Liver (tissue), 9 donors: ENCODE data around the gene DIAPH3. TPM values are rescaled to one million over a fixed set of nuclear protein-coding genes. Genes with fewer than 3 reads are reported as not detected.

ENCODE experiments used
- DNase-seq: peaks from one replicate; pipeline ENCODE4 v3.0.0-alpha.2; 2017; ENCODE audit warnings: low spot score
- H3K27ac ChIP-seq, 2 donors: one replicate each; pipeline ENCODE4 v1.7.0; 2013; ENCODE audit warnings: inconsistent platforms in 2 of 2, low read length in 2 of 2, control low read depth in 1 of 2, low read depth in 1 of 2, mild to moderate bottlenecking in 1 of 2
- H3K27me3 ChIP-seq, 4 donors: one replicate each; pipeline versions ENCODE4 v1.6.1 to v1.7.0; 2013; ENCODE audit warnings: low read length in 3 of 4, inconsistent platforms in 1 of 4, mild to moderate bottlenecking in 1 of 4, moderate library complexity in 1 of 4; ENCODE audit not compliant: control insufficient read depth in 4 of 4, insufficient read depth in 4 of 4
- H3K36me3 ChIP-seq, 4 donors: one replicate each; pipeline versions ENCODE4 v1.6.1 to v1.7.0; 2013; ENCODE audit warnings: low read length in 3 of 4, mild to moderate bottlenecking in 3 of 4, low read depth in 1 of 4, moderate library complexity in 1 of 4; ENCODE audit not compliant: control insufficient read depth in 4 of 4, insufficient read depth in 3 of 4
- H3K4me1 ChIP-seq, 4 donors: one replicate each; pipeline versions ENCODE4 v1.6.1 to v1.7.0; 2013; ENCODE audit warnings: low read length in 3 of 4, mild to moderate bottlenecking in 3 of 4, moderate library complexity in 1 of 4; ENCODE audit not compliant: control insufficient read depth in 4 of 4, insufficient read depth in 4 of 4
- H3K4me3 ChIP-seq, 3 donors: one replicate each; pipeline versions ENCODE4 v1.6.1 to v1.7.0; 2013; ENCODE audit warnings: low read length in 3 of 3, control low read depth in 1 of 3, low read depth in 1 of 3, mild to moderate bottlenecking in 1 of 3
- H3K9ac ChIP-seq, 2 donors: one replicate each; pipeline ENCODE4 v1.7.0; 2013; ENCODE audit warnings: low read length in 2 of 2, mild to moderate bottlenecking in 2 of 2, moderate library complexity in 2 of 2, control low read depth in 1 of 2, low read depth in 1 of 2
- H3K9me3 ChIP-seq, 4 donors: one replicate each; pipeline versions ENCODE4 v1.6.1 to v1.7.0; 2013; ENCODE audit warnings: low read length in 3 of 4; ENCODE audit not compliant: control insufficient read depth in 4 of 4
- ATF3 ChIP-seq: IDR thresholded peaks from 2 replicates; pipeline ENCODE4 v1.6.1; 2016; ENCODE audit warnings: antibody characterized with exemption
- CTCF ChIP-seq: fragments of 150-350 bp; IDR thresholded peaks from 2 replicates; pipeline ENCODE4 v1.5.1; 2017; ENCODE audit warnings: improper control_type of control experiment, low read depth, low read length; ENCODE audit not compliant: missing input control
- EGR1 ChIP-seq, 2 donors: IDR thresholded peaks; 2 replicates each; pipeline ENCODE4 v1.6.1; 2016 to 2018; ENCODE audit warnings: antibody characterized with exemption in 2 of 2, low read depth in 2 of 2
- FOXA2 ChIP-seq: IDR thresholded peaks from 2 replicates; pipeline ENCODE4 v1.6.1; 2016; ENCODE audit warnings: antibody characterized with exemption
- HNF4A ChIP-seq, 2 donors: conservative IDR thresholded peaks; 2 replicates each; pipeline ENCODE4 v1.6.1; 2016; ENCODE audit warnings: antibody characterized with exemption in 2 of 2, mild to moderate bottlenecking in 2 of 2
- HNF4G ChIP-seq: IDR thresholded peaks from 2 replicates; pipeline ENCODE4 v1.6.1; 2016; ENCODE audit warnings: antibody characterized with exemption
- JUND ChIP-seq, 2 donors: IDR thresholded peaks; 2 replicates each; pipeline ENCODE4 v1.6.1; 2016; ENCODE audit warnings: antibody characterized with exemption in 2 of 2
- MAX ChIP-seq: IDR thresholded peaks from 2 replicates; pipeline ENCODE4 v1.6.1; 2016; ENCODE audit warnings: antibody characterized with exemption
- NR2F2 ChIP-seq: IDR thresholded peaks from 2 replicates; pipeline ENCODE4 v1.6.1; 2016; ENCODE audit warnings: antibody characterized with exemption
- RAD21 ChIP-seq, 2 donors: IDR thresholded peaks; 2 replicates each; pipeline ENCODE4 v1.6.1; 2016; ENCODE audit warnings: antibody characterized with exemption in 2 of 2, mild to moderate bottlenecking in 2 of 2
- REST ChIP-seq: IDR thresholded peaks from 2 replicates; pipeline ENCODE4 v1.6.1; 2016; ENCODE audit warnings: antibody characterized with exemption, mild to moderate bottlenecking
- RXRA ChIP-seq, 2 donors: IDR thresholded peaks; 2 replicates each; pipeline ENCODE4 v1.6.1; 2017 to 2018; ENCODE audit warnings: antibody characterized with exemption in 2 of 2, mild to moderate bottlenecking in 1 of 2
- SP1 ChIP-seq: IDR thresholded peaks from 2 replicates; pipeline ENCODE4 v1.6.1; 2018; ENCODE audit warnings: antibody characterized with exemption, mild to moderate bottlenecking
- TAF1 ChIP-seq: conservative IDR thresholded peaks from 2 replicates; pipeline ENCODE4 v1.6.1; 2016; ENCODE audit warnings: antibody characterized with exemption, mild to moderate bottlenecking
- YY1 ChIP-seq: IDR thresholded peaks from 2 replicates; pipeline ENCODE4 v1.6.1; 2016; ENCODE audit warnings: antibody characterized with exemption, mild to moderate bottlenecking
- WGBS: extraction: QIAGEN DNeasy Blood & Tissue Kit; methylation state at CpG from one replicate; pipeline ENCODE4 v1.1.7; 2013; 5-methylcytosine and 5-hydroxymethylcytosine counted together
- polyA plus RNA-seq, 2 donors: library from polyadenylated mRNA; stranded (reverse) in 1 of 2; unstranded in 1 of 2; fragments of 200-250 nt in 1 of 2; fragments of >200 nt in 1 of 2; fragmentation: Nextera tagmentation in 1 of 2; extraction: Ambion mirVana in 1 of 2; gene quantifications; one replicate each; pipeline versions ENCODE4 v1.2.1 to v1.2.3, GENCODE V29; 2013 to 2015
- total RNA-seq, 2 donors: library from RNA; depleted of rRNA; stranded (reverse); fragments of >200 nt; gene quantifications; one replicate each; pipeline ENCODE4 v1.2.3, GENCODE V29; 2014
- donor health status: healthy.
- donor health status: healthy.
- donor health status: healthy.
- donor health status: healthy.
- donor health status: healthy.

Gene DIAPH3
- total and polyA plus RNA-seq, 4 donors: 0.08 to 11.1 (median 0.27) TPM

GRCh38 chr13:59689057-59689456 is 474.7 kb downstream of the DIAPH3 start:
- DNase-seq: no peak
- Histone ChIP-seq H3K27ac (no peak overlapping the region), H3K4me3 (no peak overlapping the region), H3K27me3 (no peaks in the 10 kb centered on the region), H3K9me3 (no peaks in the 10 kb centered on the region), H3K9ac (no peak overlapping the region), H3K36me3 (no peaks in the 10 kb centered on the region), H3K4me1 (peaks cover 2 to 9% (median 4%) of the 10 kb centered on the region in 4 donors)
- WGBS: 93% methylated on average over 4 of the region's 4 CpGs
- no peak for TF ChIP-seq SP1
- TF ChIP-seq HNF4A (conservative IDR thresholded peaks at IDR 0.05): no peak
- no peak for TF ChIP-seq RXRA (IDR thresholded peaks at IDR 0.05)
- no peak for TF ChIP-seq REST
- no peak for TF ChIP-seq RAD21 (IDR thresholded peaks at IDR 0.05)
- no peak for TF ChIP-seq HNF4G
- no peak for TF ChIP-seq MAX
- no peak for TF ChIP-seq NR2F2
- no peak for TF ChIP-seq EGR1 (IDR thresholded peaks at IDR 0.05; ENCODE audit: low read depth in 2 of 2)
- no peak for TF ChIP-seq FOXA2
- TF ChIP-seq ATF3: no peak
- TF ChIP-seq YY1: no peak
- no peak for TF ChIP-seq JUND (IDR thresholded peaks at IDR 0.05)

- Histone ChIP-seq H3K9me3 (no peaks in the 10 kb centered on the region), H3K4me1 (peaks cover 2 to 5% (median 3%) of the 10 kb centered on the region in 4 donors), H3K4me3 (no peak overlapping the region), H3K27me3 (no peaks in the 10 kb centered on the region), H3K27ac (no peak overlapping the region), H3K36me3 (no peaks in the 10 kb centered on the region), H3K9ac (no peak overlapping the region)
- 85% methylated on average over 2 of the region's 2 CpGs for WGBS
- TF ChIP-seq TAF1 (no peak), SP1 (no peak), CTCF (no peak), JUND (IDR thresholded peaks at IDR 0.05) (no peak), EGR1 (IDR thresholded peaks at IDR 0.05; ENCODE audit: low read depth in 2 of 2) (no peak), RXRA (IDR thresholded peaks at IDR 0.05) (no peak), RAD21 (IDR thresholded peaks at IDR 0.05) (no peak), REST (no peak)
- no peak for DNase-seq
Observed at GRCh38 chr13:59686798-59687394, 476.8 kb downstream of the DIAPH3 start.
